Measurements from ENCODE around the gene MANSC1. TPM values are rescaled to one million over a fixed set of nuclear protein-coding genes. Genes with fewer than 3 reads are reported as not detected.

Gene MANSC1
- total RNA-seq, 1 donor from 2014 or later = 6.2 TPM

- Histone ChIP-seq H3K36me3 (no peaks in the 10 kb centered on the region), H3K9ac (no peak overlapping the region), H3K4me3 (no peak overlapping the region), H3K4me1 (peaks cover 20% of the 10 kb centered on the region), H3K79me2 (ENCODE audit: low read depth) (no peaks in the 10 kb centered on the region), H3F3A (ENCODE audit: low read depth) (peaks cover 19% of the 10 kb centered on the region), H3K4me2 (peak overlapping the region; percentile 42), H3K27ac (no peak overlapping the region), H2AFZ (replicated peaks) (no peak overlapping the region), H4K20me1 (ENCODE audit: low read depth) (no peaks in the 10 kb centered on the region), H3K27me3 (no peaks in the 10 kb centered on the region), H3K9me3 (ENCODE audit: low read depth) (no peaks in the 10 kb centered on the region)
- Mint-ChIP-seq H3K36me3 (peaks cover 1% of the 10 kb centered on the region), H3K9me3 (no peaks in the 10 kb centered on the region), H3K4me1 (peaks cover 8% of the 10 kb centered on the region), H3K27ac (no peak overlapping the region), H3K4me3 (no peak overlapping the region), H3K27me3 (ENCODE audit: insufficient read depth, low read depth) (peaks cover 2% of the 10 kb centered on the region)
- no peak for TF ChIP-seq EZH2phosphoT487 (IDR thresholded peaks at IDR 0.05)
- TF ChIP-seq, protein P1, sequence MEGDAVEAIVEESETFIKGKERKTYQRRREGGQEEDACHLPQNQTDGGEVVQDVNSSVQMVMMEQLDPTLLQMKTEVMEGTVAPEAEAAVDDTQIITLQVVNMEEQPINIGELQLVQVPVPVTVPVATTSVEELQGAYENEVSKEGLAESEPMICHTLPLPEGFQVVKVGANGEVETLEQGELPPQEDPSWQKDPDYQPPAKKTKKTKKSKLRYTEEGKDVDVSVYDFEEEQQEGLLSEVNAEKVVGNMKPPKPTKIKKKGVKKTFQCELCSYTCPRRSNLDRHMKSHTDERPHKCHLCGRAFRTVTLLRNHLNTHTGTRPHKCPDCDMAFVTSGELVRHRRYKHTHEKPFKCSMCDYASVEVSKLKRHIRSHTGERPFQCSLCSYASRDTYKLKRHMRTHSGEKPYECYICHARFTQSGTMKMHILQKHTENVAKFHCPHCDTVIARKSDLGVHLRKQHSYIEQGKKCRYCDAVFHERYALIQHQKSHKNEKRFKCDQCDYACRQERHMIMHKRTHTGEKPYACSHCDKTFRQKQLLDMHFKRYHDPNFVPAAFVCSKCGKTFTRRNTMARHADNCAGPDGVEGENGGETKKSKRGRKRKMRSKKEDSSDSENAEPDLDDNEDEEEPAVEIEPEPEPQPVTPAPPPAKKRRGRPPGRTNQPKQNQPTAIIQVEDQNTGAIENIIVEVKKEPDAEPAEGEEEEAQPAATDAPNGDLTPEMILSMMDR (IDR thresholded peaks at IDR 0.05) = no peak
- no peak for TF ChIP-seq EZH2 (IDR thresholded peaks at IDR 0.05)
- no peak for DNase-seq (ENCODE audit: low spot score)
Observed at GRCh38 chr12:12367482-12367998, 17.5 kb upstream of the MANSC1 start.

DNA sequence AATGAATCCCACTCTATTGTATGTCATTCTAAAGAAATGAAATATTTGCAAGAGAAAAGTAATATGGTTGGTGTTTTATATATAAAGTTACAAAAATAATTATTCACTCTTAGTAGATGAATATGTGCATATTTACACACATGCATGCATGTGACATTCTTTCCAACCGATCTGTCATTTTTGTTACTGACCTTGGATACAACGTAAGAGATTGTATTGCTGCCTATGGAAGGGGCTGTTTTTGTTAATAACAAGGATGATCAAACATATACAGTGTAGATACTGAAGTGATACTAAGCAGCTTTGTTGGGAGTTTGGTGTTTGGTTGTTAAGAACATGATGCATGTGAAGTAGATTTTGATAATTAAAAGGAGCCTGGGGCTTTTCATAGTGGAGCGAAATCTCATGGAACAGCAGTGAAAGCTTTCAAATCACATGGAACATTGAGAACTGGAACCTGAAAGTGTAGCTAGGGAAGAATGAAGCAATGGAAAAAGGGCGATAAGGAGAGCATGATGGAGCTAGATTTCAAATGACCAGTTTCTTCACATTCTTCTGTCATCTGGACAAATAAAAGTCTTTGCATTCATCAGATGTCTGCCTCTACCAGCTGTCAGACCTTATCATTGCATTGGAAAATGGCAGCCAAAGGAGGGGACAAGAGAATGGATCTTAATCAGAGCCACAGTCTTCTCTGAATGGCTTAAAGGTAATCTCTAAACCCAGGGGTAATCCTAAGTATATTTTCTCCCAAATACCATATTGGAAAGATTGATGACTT lies 16.8 kb upstream of the MANSC1 start:
- H3K27ac ChIP-seq = no peak overlapping the region
- H3K4me1 Mint-ChIP-seq = peaks cover 8% of the 10 kb centered on the region

GRCh38 chr12:12365931-12366431 lies 15.9 kb upstream of the MANSC1 start:
- no peak overlapping the region for H3K27ac Mint-ChIP-seq
- peaks cover 1% of the 10 kb centered on the region for H3K36me3 Mint-ChIP-seq
- no peaks in the 10 kb centered on the region for H3K9me3 Mint-ChIP-seq
- TF ChIP-seq, protein P1 (IDR thresholded peaks at IDR 0.05) = no peak
- TF ChIP-seq EZH2phosphoT487 (IDR thresholded peaks at IDR 0.05) (no peak), EZH2 (IDR thresholded peaks at IDR 0.05) (no peak)
- peak; percentile 13 for DNase-seq (ENCODE audit: low spot score)
- H3K9me3 ChIP-seq (ENCODE audit: low read depth) = no peaks in the 10 kb centered on the region
- H3K4me1 Mint-ChIP-seq = peaks cover 8% of the 10 kb centered on the region
- no peak overlapping the region for H3K4me3 ChIP-seq
- H2AFZ ChIP-seq (replicated peaks) = no peak overlapping the region
- H3K4me1 ChIP-seq = peaks cover 20% of the 10 kb centered on the region
- no peaks in the 10 kb centered on the region for H3K36me3 ChIP-seq
- no peaks in the 10 kb centered on the region for H4K20me1 ChIP-seq (ENCODE audit: low read depth)
- H3K9ac ChIP-seq = no peak overlapping the region
- H3K4me3 Mint-ChIP-seq = no peak overlapping the region
- H3K27me3 ChIP-seq = no peaks in the 10 kb centered on the region
- H3K27ac ChIP-seq = no peak overlapping the region
- peak overlapping the region; percentile 38 for H3K4me2 ChIP-seq
- H3K27me3 Mint-ChIP-seq (ENCODE audit: insufficient read depth, low read depth) = no peaks in the 10 kb centered on the region
- H3K79me2 ChIP-seq (ENCODE audit: low read depth) = no peaks in the 10 kb centered on the region
- peaks cover 19% of the 10 kb centered on the region for H3F3A ChIP-seq (ENCODE audit: low read depth)

More for the DNA sequence above, 16.8 kb upstream of the MANSC1 start:
- Histone ChIP-seq H3K9me3 (ENCODE audit: low read depth) (no peaks in the 10 kb centered on the region), H3K4me1 (peaks cover 20% of the 10 kb centered on the region), H3K4me2 (no peak overlapping the region), H3F3A (ENCODE audit: low read depth) (peaks cover 19% of the 10 kb centered on the region), H2AFZ (replicated peaks) (no peak overlapping the region), H3K9ac (no peak overlapping the region), H3K79me2 (ENCODE audit: low read depth) (no peaks in the 10 kb centered on the region), H4K20me1 (ENCODE audit: low read depth) (no peaks in the 10 kb centered on the region), H3K27me3 (no peaks in the 10 kb centered on the region), H3K4me3 (no peak overlapping the region), H3K36me3 (no peaks in the 10 kb centered on the region)
- TF ChIP-seq EZH2phosphoT487 (IDR thresholded peaks at IDR 0.05) (no peak), EZH2 (IDR thresholded peaks at IDR 0.05) (no peak)
- TF ChIP-seq, protein P1 (IDR thresholded peaks at IDR 0.05) = no peak
- no peak for DNase-seq (ENCODE audit: low spot score)
- Mint-ChIP-seq H3K9me3 (no peaks in the 10 kb centered on the region), H3K27ac (no peak overlapping the region), H3K4me3 (no peak overlapping the region), H3K36me3 (peaks cover 1% of the 10 kb centered on the region), H3K27me3 (ENCODE audit: insufficient read depth, low read depth) (no peaks in the 10 kb centered on the region)
